Stimulated activated naive CD8-positive, alpha-beta T cell treated with anti-CD3 and anti-CD28 coated beads, Interleukin-15, Interleukin-2, amounts not matched to agents 100 ng/mL and 50 ng/mL, for 24 hours (primary cell): ENCODE results near the gene HRAS.

ENCODE experiments used
- H3K27ac Mint-ChIP-seq: one replicate; pipeline ENCODE4 v1.8.0; 2021; ENCODE audit warnings: mild to moderate bottlenecking, mixed read lengths
- H3K27me3 Mint-ChIP-seq: one replicate; pipeline ENCODE4 v1.8.0; 2021; ENCODE audit warnings: mixed read lengths
- H3K36me3 Mint-ChIP-seq: one replicate; pipeline ENCODE4 v1.8.0; 2021; ENCODE audit warnings: low read depth, mixed read lengths
- H3K4me1 Mint-ChIP-seq: one replicate; pipeline ENCODE4 v1.8.0; 2021; ENCODE audit warnings: low read depth, mixed read lengths
- H3K4me3 Mint-ChIP-seq: one replicate; pipeline ENCODE4 v1.8.0; 2021; ENCODE audit warnings: mild to moderate bottlenecking, mixed read lengths
- H3K9me3 Mint-ChIP-seq: one replicate; pipeline ENCODE4 v1.8.0; 2021; ENCODE audit warnings: mixed read lengths

HRAS gene

GRCh38 chr11:503179-503981 is 32.0 kb downstream of the HRAS start:
- Mint-ChIP-seq H3K36me3 (peaks cover 22% of the 10 kb centered on the region), H3K4me1 (peaks cover 34% of the 10 kb centered on the region), H3K9me3 (no peaks in the 10 kb centered on the region), H3K27ac (peak overlapping the region; percentile 45), H3K4me3 (peak overlapping the region; percentile 97), H3K27me3 (no peaks in the 10 kb centered on the region)

DNA sequence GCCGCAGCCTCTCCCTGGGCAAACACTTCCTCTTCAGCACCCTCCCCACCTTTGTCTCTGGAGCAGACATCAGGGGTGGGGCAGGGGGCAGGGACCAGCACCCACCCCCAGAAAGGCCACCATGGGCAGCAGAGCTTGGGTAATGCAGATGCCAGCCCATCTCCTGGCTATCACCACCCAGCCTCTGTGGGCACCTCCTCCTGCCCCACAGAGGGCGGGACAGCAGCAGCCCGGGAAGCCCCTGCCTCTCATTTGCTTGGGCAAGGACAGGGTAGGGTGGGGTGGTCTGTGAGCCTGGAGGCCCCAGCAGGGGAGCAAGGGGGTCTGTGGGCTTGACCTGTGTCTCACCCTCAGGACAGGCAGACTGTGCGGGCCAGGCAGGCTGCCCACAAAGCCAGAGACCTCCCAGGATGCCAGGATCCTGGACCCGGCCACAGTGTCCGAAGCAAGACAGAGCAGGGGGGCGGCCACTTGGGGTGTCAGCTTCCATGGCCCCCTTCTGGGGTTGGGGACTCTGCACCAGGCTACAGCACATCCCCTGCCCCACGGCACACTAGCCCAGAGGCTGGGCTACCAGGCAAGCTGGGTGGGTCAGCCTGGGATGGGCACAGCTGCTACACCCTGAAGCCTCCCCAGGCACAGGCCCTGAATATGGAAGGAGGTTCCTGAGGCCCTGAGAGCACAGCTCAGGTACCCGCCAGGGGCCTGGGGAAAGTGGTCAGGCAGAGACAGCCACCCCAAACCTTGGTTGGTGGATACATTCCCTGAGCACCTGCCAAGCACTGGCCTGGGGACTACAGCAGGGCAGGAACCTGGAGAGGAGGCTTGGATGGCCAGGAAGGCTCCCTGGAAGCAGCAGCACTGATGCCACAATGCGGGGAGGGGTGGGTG is 32.8 kb downstream of the HRAS start:
- H3K4me3 Mint-ChIP-seq = no peak overlapping the region
- H3K9me3 Mint-ChIP-seq = no peaks in the 10 kb centered on the region
- no peak overlapping the region for H3K27ac Mint-ChIP-seq
- peaks cover 32% of the 10 kb centered on the region for H3K4me1 Mint-ChIP-seq
- H3K36me3 Mint-ChIP-seq = peaks cover 24% of the 10 kb centered on the region
- no peaks in the 10 kb centered on the region for H3K27me3 Mint-ChIP-seq

DNA sequence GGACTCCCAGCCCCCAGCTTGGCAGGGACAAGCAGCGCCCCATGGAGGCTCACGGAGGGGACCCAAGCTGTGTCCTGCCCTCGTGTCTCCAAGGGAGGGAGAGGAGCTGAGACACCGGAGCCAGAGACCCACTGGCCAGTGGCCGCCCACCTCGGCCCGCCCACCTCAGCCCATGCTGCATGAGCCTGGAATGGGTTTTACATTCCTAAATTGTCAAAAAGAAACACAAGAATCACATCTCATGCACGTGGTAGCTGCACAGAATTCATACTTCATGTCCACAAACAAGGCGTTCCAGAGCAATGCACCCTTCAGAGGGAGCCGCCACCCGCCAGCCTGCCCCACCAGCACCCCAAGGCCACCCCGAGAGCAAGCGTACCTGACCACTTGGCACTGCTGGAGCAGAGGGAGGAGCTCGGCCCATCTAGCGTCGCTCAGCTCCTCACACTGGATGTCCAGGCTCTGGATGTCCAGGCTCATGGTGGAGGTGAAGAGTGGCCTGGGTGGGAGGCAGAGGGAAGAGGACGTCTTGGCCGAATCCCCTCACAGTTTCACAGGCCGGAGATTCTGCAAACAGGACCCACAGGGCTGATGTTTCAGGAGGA is 33.6 kb downstream of the HRAS start:
- H3K27ac Mint-ChIP-seq = no peak overlapping the region
- peaks cover 32% of the 10 kb centered on the region for H3K4me1 Mint-ChIP-seq
- no peak overlapping the region for H3K4me3 Mint-ChIP-seq
- H3K9me3 Mint-ChIP-seq = no peaks in the 10 kb centered on the region
- no peaks in the 10 kb centered on the region for H3K27me3 Mint-ChIP-seq
- peaks cover 31% of the 10 kb centered on the region for H3K36me3 Mint-ChIP-seq

- peak overlapping the region; percentile 31 for H3K27ac Mint-ChIP-seq
- no peaks in the 10 kb centered on the region for H3K27me3 Mint-ChIP-seq
- H3K4me3 Mint-ChIP-seq = no peak overlapping the region
- H3K9me3 Mint-ChIP-seq = no peaks in the 10 kb centered on the region
- peaks cover 35% of the 10 kb centered on the region for H3K36me3 Mint-ChIP-seq
- H3K4me1 Mint-ChIP-seq = peaks cover 28% of the 10 kb centered on the region
Observed at GRCh38 chr11:501001-501682, 34.2 kb downstream of the HRAS start.

DNA sequence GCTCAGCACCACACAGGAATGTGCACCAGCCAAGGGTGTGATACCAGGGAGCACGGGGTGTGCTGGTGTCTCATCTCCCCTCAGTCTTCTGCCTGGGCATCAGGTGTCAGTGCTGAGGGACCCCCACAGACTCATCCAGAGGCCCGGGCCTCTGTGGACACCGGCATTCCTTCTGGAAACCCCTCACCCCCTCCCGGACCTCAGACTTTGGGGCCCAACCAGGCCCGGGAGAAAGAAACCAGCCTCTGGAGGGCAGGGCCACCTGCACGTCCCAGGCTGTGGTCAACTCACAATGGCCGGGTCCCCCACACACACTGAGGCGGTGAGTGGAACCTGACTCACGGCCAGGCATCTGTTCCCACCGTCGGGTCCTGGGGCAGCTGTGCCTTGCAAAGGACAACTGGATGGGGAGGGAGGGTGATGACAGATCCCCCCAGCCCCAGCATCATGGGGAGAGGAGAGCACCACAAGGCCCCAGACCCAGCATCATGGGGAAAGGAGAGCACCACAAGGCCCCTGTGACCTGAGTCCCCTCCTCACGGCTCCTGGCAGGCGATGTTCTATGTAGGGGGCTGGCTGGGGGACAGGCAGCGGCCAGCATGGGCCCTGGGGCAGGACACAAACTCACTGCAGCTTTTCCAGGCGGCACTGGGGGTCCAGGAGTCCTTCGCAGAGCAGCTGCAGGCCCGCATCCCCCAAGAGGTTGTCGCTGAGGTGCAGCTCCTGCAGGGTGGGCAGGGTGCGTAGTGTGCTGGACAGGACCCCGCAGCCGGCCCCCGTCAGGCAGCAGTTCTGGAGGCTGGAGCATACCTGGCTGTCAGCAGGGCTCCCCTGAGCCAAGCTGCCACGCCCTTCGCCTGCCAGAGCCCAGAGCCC is 35.9 kb downstream of the HRAS start:
- Mint-ChIP-seq H3K4me1 (peaks cover 13% of the 10 kb centered on the region), H3K9me3 (no peaks in the 10 kb centered on the region), H3K27me3 (no peaks in the 10 kb centered on the region), H3K4me3 (no peak overlapping the region), H3K27ac (no peak overlapping the region), H3K36me3 (peaks cover 43% of the 10 kb centered on the region)

DNA sequence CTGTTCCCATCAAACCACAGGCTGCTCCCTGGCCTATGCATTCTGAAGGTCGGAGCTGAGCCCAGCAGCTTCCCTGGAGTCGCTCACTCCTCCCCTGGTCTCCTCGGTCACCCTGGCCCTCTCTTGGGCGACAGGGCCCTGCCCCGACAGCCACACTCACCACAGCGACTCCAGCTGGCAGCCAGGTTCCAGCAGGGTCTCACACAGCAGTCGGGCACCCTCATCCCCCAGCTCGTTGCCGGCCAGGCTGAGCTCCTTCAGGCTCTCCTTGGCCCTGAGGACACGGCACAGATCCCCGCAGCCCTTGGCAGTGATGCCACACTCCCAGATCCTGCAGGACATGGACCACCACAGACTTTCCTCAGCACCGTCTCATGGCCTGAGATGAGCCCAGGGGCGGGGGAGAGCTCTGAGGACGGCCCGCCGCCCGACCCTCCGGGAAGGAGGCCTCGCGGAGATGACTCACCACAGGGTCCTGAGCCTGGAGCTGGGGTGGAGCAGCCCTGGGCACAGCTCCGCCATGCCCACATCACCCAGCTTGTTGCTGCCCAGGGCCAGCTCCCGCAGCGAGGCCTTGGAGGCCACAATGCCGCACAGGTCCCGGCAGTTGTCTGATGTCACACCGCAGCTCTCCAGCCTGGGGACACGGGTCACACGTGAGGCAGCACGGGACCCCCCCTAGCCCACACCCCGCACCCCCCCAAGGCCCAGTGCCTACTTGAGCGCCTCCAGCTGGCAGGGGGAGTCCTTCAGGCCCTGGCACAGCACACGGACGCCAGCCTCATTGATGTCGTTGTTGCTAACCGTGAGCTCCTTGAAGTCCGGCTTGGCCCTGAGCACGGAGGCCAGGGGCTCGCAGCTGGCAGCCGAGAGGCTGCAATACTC is 36.8 kb downstream of the HRAS start:
- H3K27me3 Mint-ChIP-seq = no peaks in the 10 kb centered on the region
- no peaks in the 10 kb centered on the region for H3K9me3 Mint-ChIP-seq
- peaks cover 43% of the 10 kb centered on the region for H3K36me3 Mint-ChIP-seq
- peaks cover 8% of the 10 kb centered on the region for H3K4me1 Mint-ChIP-seq
- H3K4me3 Mint-ChIP-seq = no peak overlapping the region
- no peak overlapping the region for H3K27ac Mint-ChIP-seq

DNA sequence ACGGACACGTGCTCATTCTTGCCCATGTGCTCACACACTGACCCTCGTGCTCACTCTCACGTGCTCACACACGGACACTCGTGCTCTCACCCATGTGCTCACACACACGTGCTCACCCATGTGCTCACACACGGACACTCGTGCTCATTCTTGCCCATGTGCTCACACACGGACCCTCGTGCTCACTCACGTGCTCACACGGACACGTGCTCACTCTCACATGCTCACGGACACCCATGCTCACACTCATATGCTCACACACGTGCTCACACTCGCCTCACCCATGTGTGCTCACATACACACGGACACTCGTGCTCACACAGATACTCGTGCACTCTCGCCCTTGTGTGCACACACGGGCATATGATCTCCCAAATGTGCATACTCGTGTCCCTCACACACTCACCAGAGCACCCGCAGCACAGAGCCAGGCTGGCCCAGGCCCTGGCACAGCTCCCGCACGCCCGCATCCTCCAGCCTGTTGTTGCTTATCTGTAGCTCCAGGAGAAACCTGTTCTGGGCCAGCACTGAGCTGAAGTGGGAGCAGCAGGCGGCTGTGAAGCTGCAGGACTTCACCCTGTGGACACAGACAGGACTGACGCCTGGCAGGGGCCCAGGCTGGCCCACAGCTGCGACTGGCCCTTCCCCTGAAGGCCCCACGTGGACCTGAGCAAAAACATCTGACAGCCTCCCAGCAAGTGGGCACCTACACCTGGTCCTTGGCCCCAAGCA is 37.6 kb downstream of the HRAS start:
- Mint-ChIP-seq H3K27ac (peak overlapping the region; percentile 78), H3K9me3 (no peaks in the 10 kb centered on the region), H3K27me3 (no peaks in the 10 kb centered on the region), H3K4me3 (no peak overlapping the region), H3K36me3 (peaks cover 43% of the 10 kb centered on the region), H3K4me1 (peaks cover 4% of the 10 kb centered on the region)

- no peaks in the 10 kb centered on the region for H3K27me3 Mint-ChIP-seq
- H3K4me1 Mint-ChIP-seq = peaks cover 4% of the 10 kb centered on the region
- no peak overlapping the region for H3K4me3 Mint-ChIP-seq
- H3K27ac Mint-ChIP-seq = peak overlapping the region; percentile 78
- H3K36me3 Mint-ChIP-seq = peaks cover 47% of the 10 kb centered on the region
- H3K9me3 Mint-ChIP-seq = no peaks in the 10 kb centered on the region
Observed at GRCh38 chr11:496834-497564, 38.4 kb downstream of the HRAS start.

DNA sequence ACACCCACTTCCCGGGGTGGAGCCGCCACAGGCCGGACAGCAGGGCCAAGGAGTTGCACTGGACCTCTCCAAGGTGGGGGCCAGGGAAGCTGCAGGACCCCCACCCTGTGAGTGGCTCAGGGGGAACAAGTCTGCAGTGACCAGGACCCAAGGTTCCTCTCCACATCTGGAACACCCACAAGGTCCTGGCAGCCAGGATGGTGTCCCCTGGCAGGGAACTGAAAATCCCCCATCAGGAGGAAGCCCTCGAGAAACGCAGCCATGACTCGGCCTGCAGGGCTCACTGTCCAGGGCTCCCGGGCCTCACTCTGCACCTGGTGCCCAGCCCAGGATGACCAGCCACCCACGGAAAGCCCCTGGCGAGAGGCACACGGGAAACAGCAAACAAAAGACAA is 39.8 kb downstream of the HRAS start:
- H3K36me3 Mint-ChIP-seq = peaks cover 40% of the 10 kb centered on the region
- no peak overlapping the region for H3K27ac Mint-ChIP-seq

DNA sequence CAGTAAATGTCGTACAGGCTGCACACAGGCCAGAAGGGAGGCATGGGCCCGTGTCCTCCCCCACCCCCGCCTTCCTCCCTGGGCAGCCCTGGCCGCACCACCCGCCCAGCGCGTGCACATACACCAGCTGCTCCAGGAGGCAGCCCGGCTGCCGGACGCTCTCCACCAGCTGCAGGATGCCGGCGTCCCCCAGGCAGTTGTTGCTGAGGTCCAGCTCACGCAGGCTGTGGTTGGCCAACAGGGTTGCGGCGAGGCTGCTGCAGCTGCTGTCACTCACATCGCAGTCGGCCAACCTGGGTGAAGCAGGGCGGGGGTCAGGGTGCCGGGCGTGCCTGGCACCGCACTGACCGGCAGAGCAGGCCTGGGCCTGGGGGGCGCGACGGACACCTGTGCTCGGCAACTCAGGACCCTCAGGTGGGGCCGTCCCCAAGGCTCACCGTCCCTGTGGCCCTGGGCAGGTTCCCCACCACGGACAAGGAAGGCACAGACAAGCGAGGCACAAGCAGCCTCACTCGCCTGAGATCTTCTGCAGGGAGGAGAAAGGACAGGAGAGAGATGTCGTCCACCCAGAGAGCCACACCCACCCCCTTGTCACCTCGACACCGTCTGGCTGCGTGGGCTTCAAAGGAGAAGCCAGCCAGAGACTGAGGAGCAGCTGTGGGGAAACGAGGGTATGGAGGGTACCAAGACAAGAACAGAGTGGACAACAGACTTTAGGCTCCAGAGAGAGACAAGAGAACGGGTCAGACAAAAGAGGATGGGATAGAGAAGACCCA is 40.4 kb downstream of the HRAS start:
- no peak overlapping the region for H3K27ac Mint-ChIP-seq
- no peaks in the 10 kb centered on the region for H3K27me3 Mint-ChIP-seq
- H3K4me3 Mint-ChIP-seq = no peak overlapping the region
- H3K4me1 Mint-ChIP-seq = peaks cover 4% of the 10 kb centered on the region
- H3K9me3 Mint-ChIP-seq = no peaks in the 10 kb centered on the region
- peaks cover 37% of the 10 kb centered on the region for H3K36me3 Mint-ChIP-seq

More for the DNA sequence above, 39.8 kb downstream of the HRAS start:
- Mint-ChIP-seq H3K9me3 (no peaks in the 10 kb centered on the region), H3K4me3 (no peak overlapping the region), H3K4me1 (peaks cover 4% of the 10 kb centered on the region), H3K27me3 (no peaks in the 10 kb centered on the region)

DNA sequence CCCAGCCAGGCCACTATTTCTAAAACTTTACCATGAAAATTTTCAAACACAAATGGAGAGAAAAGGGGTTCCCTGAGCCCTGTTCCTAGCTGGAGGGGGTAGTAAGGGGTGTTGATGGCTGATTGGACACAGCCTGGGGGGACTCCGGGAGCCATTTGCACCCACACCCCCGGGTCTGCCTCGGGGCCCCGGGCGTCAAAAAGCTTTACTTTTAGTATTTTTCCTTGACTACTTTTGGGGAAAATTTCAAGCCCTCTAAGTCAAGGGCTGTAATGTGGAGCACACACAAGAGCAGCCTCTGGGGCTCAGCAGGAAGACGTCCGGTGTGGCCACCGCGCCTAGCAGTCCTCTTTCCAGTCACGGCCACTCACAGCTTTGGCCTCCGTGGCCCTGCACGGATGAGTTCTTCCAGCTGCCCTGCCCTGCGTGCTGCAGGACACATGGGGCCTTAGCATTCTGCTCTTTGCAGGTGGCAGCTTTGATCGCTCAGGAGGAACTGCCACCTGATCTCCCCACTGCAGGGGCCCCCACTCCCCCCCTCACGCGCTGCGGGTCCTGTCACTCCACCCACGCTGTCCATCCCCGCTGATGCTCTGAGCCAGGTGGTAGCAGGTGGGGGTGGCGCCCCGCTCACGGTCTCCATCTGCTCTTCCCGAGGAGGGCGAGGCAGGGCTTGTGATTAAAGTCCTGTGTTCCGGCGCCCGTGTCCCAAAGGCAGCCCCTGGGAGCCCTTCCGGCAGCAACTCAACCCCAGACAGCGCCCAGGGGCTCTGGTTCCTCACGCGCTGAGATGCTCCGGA is 42.7 kb downstream of the HRAS start:
- Mint-ChIP-seq H3K27me3 (no peaks in the 10 kb centered on the region), H3K27ac (no peak overlapping the region), H3K4me1 (peaks cover 2% of the 10 kb centered on the region), H3K4me3 (no peak overlapping the region), H3K9me3 (no peaks in the 10 kb centered on the region), H3K36me3 (peaks cover 29% of the 10 kb centered on the region)
